GM21717 (cell line): Measurements from ENCODE around the gene ADCY7.
"Not testable (repeated sequence)": the region's sequence is repeated elsewhere in the genome, so short reads cannot be mapped to it uniquely, and the experiment has no call there.

ENCODE experiments used
- ATAC-seq: cut with Tn5 transposase; IDR thresholded peaks from one replicate; pipeline ENCODE4 v1.9.1; 2021; ENCODE audit warnings: mild to moderate bottlenecking, moderate library complexity; ENCODE audit not compliant: unreplicated experiment

ADCY7 gene

DNA sequence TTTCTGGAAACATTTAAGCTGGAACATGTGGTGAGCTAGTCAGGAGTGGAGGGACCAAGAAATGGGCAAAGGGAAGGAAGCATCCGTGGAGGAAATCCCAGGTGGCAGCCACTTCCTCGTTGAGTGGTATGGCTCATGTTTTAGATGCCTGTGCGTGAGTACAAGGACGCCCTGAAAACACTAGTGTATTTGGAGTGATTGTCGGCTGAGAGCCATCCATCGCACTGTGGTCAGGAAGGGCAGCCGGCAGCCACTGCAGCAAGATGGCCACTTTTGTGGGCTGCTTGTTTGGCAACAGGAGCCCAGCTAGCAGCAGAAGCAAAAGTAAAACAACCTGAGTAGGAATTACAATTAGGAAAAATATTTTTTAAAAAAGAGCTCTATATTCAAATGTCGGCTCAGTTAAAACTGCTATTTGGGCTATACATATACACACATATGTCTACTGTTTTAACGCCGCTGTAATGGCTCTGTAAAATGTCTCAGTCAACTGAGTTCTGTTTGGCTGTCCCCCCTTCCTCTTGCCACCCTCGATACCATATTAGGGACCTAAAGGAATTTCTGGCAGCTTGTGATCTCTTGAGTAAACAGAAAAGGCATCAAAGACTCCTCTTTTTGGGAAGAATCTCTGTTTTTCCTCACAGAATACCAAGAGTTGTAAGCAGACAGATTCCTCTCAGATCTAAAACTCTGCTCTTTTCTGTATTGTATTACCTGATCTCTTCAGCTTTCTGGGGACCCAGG lies 63.3 kb downstream of the ADCY7 start:
- no peak for ATAC-seq

DNA sequence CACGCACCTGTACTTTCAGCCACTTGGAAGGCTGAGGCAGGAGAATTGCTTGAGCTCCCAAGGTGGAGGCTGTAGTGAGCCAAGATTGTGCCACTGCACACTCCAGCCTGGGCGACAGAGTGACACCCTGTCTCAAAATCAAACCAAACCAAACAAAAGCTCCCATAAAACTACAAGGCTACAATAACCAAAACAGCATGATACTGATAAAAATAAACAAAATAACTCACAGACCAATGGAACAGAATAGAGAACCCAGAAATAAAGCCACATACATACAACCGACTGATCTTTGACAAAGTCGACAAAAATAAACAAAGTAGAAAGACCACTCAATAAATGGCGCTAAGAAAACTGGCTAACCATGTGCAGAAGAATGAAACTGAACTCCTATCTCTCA lies 65.2 kb downstream of the ADCY7 start:
- no peak for ATAC-seq

DNA sequence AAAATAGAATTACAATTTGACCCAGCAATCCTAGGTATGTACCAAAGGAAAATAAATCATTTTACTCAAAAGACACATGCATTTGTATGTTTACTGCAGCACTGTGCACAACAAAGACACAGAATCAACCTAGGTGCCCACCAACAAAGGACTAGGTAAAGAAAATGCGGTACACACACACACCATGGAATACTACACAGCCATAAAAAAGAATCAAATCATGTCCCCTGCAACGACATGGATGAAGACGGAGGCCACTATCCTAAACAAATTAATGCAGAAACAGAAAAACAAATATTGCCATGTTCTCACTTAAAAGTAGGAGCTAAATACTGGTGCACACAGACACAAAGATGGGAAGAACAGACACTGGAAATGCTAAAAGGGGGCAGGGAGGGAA lies 66.2 kb downstream of the ADCY7 start:
- ATAC-seq, result no peak

DNA sequence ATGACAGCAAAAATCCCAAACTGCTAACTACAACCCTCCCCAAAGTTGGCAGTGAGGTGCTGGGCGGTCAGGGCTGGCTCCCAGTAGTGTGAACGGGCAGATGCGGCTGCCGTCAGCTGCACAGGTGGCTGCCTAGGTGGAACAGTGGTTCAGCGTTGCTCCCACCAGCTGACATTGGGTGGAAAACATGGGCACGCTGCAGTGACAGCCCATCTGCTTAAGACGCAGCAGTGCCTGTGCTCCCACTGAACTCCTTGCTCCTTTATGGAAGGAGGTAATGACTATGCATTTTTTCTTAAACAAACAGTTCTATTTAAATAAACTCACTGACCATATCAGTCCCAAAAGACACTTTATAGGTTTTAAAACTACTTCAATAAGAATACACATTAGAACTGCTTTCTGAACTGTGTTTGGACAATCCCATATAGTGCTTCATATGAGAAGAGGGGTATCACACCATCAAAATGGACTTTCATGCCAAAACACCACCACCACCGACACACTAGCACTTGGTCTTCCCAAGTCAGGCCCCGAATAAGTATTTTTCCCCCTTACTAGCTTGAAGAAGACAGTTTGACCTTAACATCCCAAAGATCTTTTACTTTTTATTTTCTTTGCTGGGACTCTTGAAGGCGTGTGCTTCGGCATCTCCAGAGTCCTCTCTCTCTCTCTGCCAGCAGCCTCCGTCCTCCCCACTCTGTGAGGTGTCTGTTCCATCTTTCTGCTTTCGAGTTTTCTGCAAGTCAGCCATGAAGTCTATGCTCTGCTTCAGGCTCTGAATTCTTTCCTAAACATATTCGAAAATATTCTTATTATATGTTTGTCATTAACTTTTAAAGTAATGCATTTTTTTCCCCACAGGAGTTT lies 68.0 kb downstream of the ADCY7 start:
- no peak for ATAC-seq

DNA sequence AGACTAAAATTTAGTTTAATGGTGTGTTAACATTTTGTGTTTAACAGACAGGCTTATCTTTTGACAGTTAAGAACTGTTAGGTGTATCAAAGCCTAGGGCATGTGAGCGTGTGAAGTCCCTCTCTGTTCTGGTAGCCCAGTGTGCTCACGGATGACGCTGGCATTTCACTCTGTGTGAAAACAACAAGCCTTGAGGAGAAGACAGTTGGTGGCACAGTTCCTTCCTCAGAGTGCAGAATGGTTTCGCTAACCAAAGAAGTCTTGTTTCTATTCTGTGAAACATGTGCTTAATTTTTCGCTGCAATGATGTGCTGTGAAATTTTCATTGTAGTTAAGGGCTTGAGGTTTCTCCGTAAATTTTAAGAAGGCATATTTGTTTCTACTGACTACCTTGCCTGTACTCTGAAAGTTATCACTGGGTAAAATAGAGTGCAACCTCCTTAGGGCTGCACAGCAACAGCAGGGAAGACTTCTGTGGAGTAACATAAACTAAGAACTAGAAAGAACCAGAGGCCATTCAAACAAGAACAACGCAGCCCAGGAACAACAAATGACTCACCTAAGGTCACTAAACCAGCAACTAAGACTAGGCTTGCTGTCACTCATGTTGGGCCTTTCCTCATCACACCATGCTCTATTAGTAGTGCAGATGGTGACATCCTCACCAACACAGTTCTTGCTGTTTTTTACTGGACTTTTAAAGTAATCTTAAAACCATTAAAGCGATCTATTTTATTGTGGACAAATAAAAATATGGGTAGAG lies 69.0 kb downstream of the ADCY7 start:
- ATAC-seq, result peak; percentile 69

DNA sequence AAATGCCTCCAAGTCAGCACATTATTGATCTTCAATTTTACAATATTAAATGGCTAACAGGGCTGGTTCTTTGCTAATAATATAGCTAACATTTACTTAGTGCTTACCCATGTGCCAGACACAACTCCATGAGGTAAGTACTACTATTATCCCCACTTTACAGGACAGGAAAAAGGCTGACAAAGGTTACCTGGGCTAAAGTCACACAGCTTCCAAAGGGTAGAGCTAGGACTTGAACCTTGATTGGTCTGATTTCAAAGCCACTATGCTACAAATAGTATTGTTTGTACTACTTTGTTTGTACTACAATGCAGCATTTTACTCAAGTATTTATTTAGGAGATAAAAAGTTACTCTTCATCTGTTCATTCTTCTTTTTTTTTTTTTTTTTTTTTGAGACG lies 70.5 kb downstream of the ADCY7 start:
- no peak for ATAC-seq

DNA sequence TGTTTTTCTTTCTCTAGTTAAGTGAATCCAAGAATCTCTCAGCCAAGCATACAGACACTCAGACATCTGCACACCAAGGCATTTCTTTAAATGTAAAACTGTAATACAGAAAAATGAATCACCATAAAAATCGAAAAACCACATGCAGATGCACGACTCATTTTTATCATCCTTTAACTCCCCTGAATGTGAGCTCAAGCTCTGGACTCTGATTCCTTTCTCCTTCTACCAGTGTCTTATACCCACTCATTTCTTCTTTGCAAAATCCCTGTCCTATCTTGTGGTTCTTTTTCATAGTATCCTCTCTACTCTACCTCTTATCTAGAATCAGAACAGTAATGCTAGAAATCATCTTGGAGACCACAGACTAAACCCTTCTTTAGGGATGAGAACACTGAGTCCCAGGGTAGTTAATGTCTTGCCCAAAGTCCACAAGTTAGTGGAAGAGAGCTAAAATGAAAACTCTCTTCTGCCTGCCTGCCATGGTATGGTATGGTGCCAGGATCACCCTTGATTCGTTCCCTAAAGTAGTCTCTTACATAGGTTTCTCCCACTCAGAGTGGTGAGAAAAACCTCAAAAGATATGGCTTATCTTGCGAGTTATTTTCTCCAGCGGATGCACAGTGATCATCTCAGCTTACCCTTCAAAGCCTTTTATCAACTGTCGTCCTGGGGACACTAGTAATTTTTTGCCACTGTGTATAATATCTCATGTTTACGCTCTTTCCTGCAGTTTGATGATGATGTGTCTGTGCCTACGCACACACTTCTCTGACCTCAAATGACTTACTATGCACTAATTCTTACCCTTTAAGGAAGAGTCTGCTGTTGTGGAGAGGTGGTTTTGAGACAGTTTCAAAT lies 72.2 kb downstream of the ADCY7 start:
- ATAC-seq, result no peak

DNA sequence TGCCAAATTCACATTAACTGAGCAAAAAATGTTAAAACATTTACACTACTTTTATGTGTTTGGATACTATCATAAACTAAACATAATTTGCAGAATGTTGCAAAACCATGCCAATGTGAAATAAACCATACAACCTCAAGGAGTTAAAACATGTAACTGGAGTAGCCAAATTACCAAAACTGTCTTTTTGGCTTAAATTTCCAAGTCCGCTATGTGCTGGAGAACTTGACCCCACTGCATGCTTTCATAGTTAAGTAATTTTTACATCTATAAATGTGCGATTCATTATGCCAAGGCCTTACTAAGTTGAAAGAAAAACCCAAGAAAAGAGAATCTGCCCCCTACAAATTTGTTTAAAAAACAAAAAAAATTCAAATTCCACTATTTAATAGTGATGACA lies 74.2 kb downstream of the ADCY7 start:
- no peak for ATAC-seq

DNA sequence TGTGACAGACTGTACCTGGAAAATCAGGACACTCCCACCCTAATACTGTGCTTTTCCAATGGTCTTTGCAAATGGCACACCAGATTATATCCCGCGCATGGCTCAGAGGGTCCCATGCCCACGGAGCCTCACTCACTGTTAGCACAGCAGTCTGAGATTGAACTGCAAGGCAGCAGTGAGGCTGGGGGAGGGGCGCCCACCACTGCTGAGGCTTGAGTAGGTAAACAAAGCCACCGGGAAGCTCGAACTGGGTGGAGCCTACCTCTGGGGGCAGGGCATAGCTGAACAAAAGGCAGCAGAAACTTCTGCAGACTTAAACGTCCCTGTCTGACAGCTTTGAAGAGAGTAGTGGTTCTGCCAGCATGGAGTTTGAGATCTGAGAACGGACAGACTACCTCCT lies 77.2 kb downstream of the ADCY7 start:
- not testable (repeated sequence) for ATAC-seq

DNA sequence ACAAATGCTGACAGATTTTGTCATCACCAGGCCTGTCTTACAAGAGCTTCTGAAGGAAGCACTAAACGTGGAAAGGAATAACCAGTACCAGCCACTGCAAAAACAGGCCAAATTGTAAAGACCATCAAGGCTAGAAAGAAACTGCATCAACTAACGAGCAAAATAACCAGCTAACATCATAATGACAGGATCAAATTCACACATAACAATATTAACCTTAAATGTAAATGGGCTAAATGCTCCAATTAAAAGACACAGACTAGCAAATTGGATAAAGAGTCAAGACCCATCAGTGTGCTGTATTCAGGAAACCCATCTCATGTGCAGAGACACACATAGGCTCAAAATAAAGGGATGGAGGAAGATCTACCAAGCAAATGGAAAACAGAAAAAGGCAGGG lies 78.9 kb downstream of the ADCY7 start:
- not testable (repeated sequence) for ATAC-seq

DNA sequence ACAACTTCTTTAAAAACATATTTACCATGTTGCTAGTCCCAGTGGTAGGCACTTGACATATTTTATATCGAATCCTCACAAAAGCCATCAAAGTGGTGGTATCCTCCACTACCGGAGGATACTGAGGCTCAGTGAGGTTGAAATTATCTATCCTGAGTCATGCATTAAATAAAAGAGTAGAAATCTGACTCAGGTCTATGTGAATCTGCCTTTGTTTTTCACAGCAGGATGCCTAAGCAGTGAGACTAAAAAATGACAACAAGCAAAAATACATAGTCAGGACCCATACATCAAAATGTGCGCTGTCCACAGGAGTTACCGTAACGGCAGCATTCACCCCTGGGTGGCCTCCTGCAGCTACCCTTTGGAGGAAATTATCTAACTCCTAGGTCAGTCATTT lies 84.8 kb downstream of the ADCY7 start:
- ATAC-seq, result no peak

DNA sequence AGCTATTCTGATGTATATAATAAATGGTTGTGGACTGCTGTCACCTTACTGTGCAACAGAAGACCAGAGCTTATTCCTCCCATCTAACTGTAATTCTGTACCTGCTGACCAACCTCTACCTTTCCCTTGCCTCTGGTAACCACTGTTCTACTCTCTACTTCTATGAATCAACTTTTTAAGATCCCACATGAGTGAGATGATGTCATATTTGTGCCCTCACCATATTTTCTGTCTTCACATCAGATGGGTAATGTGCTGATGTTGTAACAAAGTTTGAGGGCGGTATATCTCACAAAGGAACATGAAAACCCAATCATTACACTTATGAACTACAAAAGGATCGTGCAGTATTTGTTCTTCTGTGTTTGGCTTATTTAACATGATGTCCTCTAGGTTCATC lies 85.6 kb downstream of the ADCY7 start:
- ATAC-seq, result no peak

DNA sequence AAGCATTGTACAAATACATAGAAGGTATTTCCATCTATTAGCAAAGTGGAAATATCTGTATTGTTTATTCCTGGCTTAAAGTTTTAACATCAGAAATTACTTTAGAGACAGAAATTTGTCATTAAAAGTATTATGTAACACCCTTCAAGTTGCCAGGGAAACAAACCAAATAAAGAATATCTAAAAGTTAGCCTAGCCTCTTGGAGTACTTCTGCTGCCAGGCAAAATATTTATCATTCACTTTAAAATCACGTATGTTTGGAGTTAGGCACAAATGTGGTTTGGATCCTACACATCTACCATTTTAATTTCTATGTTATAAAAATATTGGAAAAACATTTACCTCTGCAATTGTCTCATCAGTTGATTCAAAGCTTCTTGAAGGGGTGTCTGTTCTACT lies 87.7 kb downstream of the ADCY7 start:
- ATAC-seq, result no peak

DNA sequence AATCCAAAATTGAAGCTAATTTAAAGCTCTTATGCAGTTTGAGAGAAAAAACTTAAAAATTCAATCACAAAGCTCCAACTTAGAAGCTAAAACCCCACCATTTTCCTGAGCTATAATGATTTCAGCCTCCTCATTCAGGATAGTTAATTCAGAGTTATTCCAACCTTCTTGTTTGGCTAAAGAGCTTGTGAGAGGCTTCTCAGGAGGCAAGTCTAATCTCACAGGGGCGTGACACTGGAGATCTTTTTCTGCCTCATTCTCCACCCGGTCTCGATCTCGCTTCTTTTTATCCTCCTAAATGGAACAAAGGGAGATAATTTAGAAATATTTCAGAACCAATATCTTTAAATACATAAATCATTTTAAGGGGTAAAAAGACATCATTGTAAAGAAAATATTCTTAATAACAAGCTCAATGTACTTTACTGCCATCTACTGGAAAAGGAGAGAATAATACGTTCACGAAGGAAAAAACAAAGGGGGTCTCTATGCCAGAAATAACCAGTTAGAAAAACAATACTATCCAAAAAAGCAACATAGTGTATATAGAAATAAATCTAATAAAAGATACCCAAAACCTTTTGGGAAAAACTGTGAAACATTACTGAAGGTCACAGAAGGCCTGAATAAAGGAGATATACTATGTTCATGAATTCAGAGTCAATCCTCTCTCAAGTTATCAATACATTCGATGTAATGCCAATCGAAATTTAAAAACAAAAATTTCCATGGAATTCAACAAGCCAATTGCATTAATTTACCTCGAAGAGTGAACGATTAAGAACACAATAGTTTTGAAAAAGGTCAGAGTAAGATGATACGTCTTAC lies 88.5 kb downstream of the ADCY7 start:
- no peak for ATAC-seq

DNA sequence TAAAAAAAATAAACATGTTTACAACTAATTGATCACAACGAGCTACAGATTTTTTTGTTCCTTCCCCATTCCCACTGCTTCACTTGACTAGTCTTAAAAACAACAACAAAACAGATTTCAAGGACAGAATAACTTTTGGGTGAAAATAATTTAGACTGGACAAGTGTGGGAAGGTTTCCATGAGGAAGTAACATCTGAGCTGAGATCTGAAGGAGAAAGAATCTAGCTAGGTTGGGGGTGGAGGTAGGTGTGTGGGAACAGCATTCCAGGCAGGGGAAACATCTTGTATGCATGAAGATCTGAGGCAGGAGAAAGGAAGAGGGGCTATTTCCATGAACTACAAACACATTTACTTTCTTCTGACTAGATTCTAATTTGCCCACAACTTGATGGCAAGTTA lies 93.3 kb downstream of the ADCY7 start:
- ATAC-seq, result no peak

DNA sequence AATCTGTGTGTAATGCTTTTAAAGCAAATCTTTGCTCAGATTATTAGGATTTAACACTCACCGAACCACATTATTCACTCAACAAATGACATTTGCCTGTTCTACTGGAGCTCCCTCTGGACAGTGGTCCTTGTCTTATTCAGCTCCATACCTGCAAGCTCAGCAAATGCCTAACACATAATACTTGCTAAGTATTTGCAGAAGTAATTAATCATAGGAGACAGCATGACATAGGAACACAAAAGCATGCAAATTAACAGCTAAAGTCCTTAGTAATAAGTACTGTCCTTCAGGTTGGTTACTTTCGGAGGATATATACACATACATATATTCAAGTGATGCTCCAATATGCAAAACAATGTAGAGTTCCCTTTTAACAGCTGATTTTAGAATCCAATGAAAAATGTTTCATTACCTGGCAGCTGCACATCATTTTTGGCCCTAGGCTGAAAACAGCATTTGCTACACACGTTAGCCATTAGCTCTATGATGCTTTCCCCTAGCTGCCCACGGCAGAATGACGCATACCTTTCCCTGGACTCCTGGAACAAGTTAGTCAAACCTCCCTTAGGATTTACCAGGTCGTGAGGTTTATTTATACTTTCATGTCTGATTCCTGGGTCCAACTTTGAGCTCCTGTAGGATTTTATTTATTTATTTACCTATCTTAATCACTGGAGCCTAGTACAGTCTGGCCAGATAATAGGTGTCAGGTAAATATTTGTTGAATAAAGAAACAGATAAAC lies 93.9 kb downstream of the ADCY7 start:
- no peak for ATAC-seq

DNA sequence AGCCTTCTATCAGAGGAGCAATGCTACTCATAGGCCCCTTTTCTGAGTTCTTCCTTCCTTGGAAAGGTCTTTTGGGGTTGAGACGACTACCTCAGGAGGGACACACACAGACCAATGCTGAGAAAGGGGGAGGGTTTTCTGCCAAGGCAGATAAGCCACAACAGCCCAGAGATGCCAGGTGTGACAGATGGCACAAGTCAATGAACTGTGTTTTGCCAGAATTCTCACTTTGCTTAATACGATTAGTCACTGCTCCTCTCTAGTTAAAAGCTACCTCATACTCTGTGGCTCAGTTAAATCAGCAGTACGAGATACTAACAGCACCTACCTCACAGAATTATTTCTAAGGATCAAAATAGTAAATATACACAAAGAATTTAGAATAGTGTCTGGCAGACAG lies 94.4 kb downstream of the ADCY7 start:
- no peak for ATAC-seq

DNA sequence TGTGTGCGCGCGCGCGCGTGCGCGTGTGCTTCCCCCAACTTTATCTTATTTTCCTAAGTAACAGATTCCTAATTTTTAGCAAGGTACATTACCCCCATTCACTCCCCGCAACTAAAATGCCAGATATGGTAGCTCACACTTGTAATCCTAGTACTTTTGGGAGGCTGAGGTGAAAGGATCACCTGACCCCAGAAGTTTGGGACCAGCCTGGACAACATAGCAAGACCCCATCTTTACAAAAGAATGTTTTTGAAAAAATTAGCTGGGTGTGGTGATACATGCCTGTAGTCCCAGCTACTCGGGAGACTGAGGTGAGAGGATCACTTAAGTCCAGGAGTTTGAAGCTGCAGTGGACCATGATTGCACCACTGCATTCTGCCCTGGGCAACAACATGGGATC lies 97.3 kb downstream of the ADCY7 start:
- ATAC-seq, result no peak
